Natural killer cell (primary cell): ENCODE data around the gene GID8. TPM values are rescaled to one million over a fixed set of nuclear protein-coding genes. Genes with fewer than 3 reads are reported as not detected.

Experiments used
- ATAC-seq, 3 donors: fragments of 150-1000 bp in 2 of 3; fragments of 200-7000 bp in 1 of 3; cut with Tn5 transposase; 1 replicate in 1 of 3; 2 replicates in 2 of 3; pipeline ENCODE4 v1.10.0; 2021; ENCODE audit warnings: mild to moderate bottlenecking in 2 of 3, moderate library complexity in 2 of 3
- DNase-seq, 2 donors: peaks; one replicate each; pipeline versions ENCODE4 v3.0.0 to v3.0.0-alpha.2; 2013 to 2021; ENCODE audit warnings: mixed read lengths in 1 of 2
- H3K27ac ChIP-seq: one replicate; pipeline ENCODE4 v1.5.1; 2013; ENCODE audit warnings: mild to moderate bottlenecking, low read length
- H3K27me3 ChIP-seq: one replicate; pipeline ENCODE4 v1.6.1; 2013; ENCODE audit warnings: low read length; ENCODE audit not compliant: control insufficient read depth, insufficient read depth
- H3K36me3 ChIP-seq: one replicate; pipeline ENCODE4 v1.6.1; 2013; ENCODE audit warnings: low read length; ENCODE audit not compliant: control insufficient read depth, insufficient read depth
- H3K4me1 ChIP-seq: one replicate; pipeline ENCODE4 v1.6.1; 2013; ENCODE audit warnings: low read length; ENCODE audit not compliant: control insufficient read depth, insufficient read depth
- H3K4me3 ChIP-seq: one replicate; pipeline ENCODE4 v1.5.1; 2013; ENCODE audit warnings: low read length
- H3K9me3 ChIP-seq: one replicate; pipeline ENCODE4 v1.6.1; 2013; ENCODE audit warnings: low read length; ENCODE audit not compliant: control insufficient read depth, insufficient read depth
- H3K27ac Mint-ChIP-seq, 2 donors: one replicate each; pipeline ENCODE4 v1.8.0; 2022; ENCODE audit warnings: mild to moderate bottlenecking in 2 of 2, mixed read lengths in 2 of 2, moderate library complexity in 1 of 2
- H3K27me3 Mint-ChIP-seq, 2 donors: one replicate each; pipeline ENCODE4 v1.8.0; 2022; ENCODE audit warnings: low read depth in 2 of 2, mixed read lengths in 2 of 2
- H3K36me3 Mint-ChIP-seq: one replicate; pipeline ENCODE4 v1.8.0; 2022; ENCODE audit warnings: mixed read lengths
- H3K4me1 Mint-ChIP-seq, 2 donors: one replicate each; pipeline ENCODE4 v1.8.0; 2022; ENCODE audit warnings: mixed read lengths in 2 of 2
- H3K4me3 Mint-ChIP-seq: one replicate; pipeline ENCODE4 v1.8.0; 2022; ENCODE audit warnings: mild to moderate bottlenecking, moderate library complexity, mixed read lengths
- H3K9me3 Mint-ChIP-seq, 2 donors: one replicate each; pipeline ENCODE4 v1.8.0; 2022; ENCODE audit warnings: mixed read lengths in 2 of 2
- CTCF ChIP-seq: fragments of 200-600 bp; IDR thresholded peaks from one replicate; pipeline ENCODE4 v1.8.0; 2022; ENCODE audit warnings: antibody characterized with exemption
- WGBS: methylation state at CpG from one replicate; pipeline ENCODE4 v1.1.7; 2013; ENCODE audit warnings: missing lambda C conversion rate; ENCODE audit not compliant: insufficient coverage; 5-methylcytosine and 5-hydroxymethylcytosine counted together
- intact Hi-C: fragments of 100-400 bp; cut with micrococcal nuclease; formaldehyde crosslinking; loops from one replicate; pipeline ENCODE4 v1.14.2; 2022
- total RNA-seq, 4 donors: library from RNA; stranded (reverse); fragments of 120-200 nt in 1 of 4; gene quantifications; one replicate each; pipeline versions ENCODE4 v1.2.3 to v1.2.4, GENCODE V29; 2013 to 2022

GID8 gene
- total RNA-seq, 3 donors from 2014 or later (not counting 1 experiment from before 2014, with no cell fraction given): 45.1 to 60.1 (median 53.1) TPM

- ATAC-seq (no peak), DNase-seq (peak in 1 of 2 donors; percentile 71)
- peaks cover 5 to 7% of the 10 kb centered on the region in 2 donors for H3K4me1 Mint-ChIP-seq
- 91% methylated on average over 25 of the region's 25 CpGs for WGBS
- Histone ChIP-seq H3K36me3 (peaks cover 82% of the 10 kb centered on the region), H3K27ac (no peak overlapping the region), H3K27me3 (no peaks in the 10 kb centered on the region), H3K4me3 (no peak overlapping the region), H3K9me3 (no peaks in the 10 kb centered on the region), H3K4me1 (peaks cover 9% of the 10 kb centered on the region)
- no peak for TF ChIP-seq CTCF
- no peaks in the 10 kb centered on the region for H3K9me3 Mint-ChIP-seq
- peaks cover 7% of the 10 kb centered on the region for H3K36me3 Mint-ChIP-seq
- intact Hi-C loops: no loop called here
- no peak overlapping the region for H3K4me3 Mint-ChIP-seq
- H3K27me3 Mint-ChIP-seq: no peaks in the 10 kb centered on the region
- no peak overlapping the region for H3K27ac Mint-ChIP-seq
Observed at GRCh38 chr20:62892348-62893304, 45.3 kb upstream of the GID8 start.

- no peak for TF ChIP-seq CTCF
- Histone ChIP-seq H3K27me3 (no peaks in the 10 kb centered on the region), H3K36me3 (peaks cover 71% of the 10 kb centered on the region), H3K4me1 (no peaks in the 10 kb centered on the region), H3K9me3 (no peaks in the 10 kb centered on the region), H3K4me3 (no peak overlapping the region), H3K27ac (no peak overlapping the region)
- 98% methylated on average over 14 of the region's 14 CpGs for WGBS
- Mint-ChIP-seq H3K4me3 (no peak overlapping the region), H3K9me3 (no peaks in the 10 kb centered on the region), H3K27ac (no peak overlapping the region), H3K36me3 (peaks cover 7% of the 10 kb centered on the region), H3K27me3 (no peaks in the 10 kb centered on the region), H3K4me1 (peaks cover 12 to 14% of the 10 kb centered on the region in 2 donors)
- ATAC-seq (no peak), DNase-seq (no peak)
- intact Hi-C loops: no loop called here
Observed at GRCh38 chr20:62893700-62894099, 44.2 kb upstream of the GID8 start.

- H3K27ac ChIP-seq: no peak overlapping the region
- intact Hi-C loops: no loop called here
Observed at GRCh38 chr20:62894261-62894660, 43.7 kb upstream of the GID8 start.

More at GRCh38 chr20:62894261-62894660, 43.7 kb upstream of the GID8 start:
- H3K9me3 ChIP-seq: no peaks in the 10 kb centered on the region
- H3K36me3 Mint-ChIP-seq: peaks cover 7% of the 10 kb centered on the region
- no peak for TF ChIP-seq CTCF
- no peak overlapping the region for H3K27ac Mint-ChIP-seq
- H3K27me3 ChIP-seq: no peaks in the 10 kb centered on the region
- ATAC-seq (no peak), DNase-seq (no peak)
- H3K27me3 Mint-ChIP-seq: no peaks in the 10 kb centered on the region
- WGBS: 98% methylated on average over 13 of the region's 14 CpGs
- H3K9me3 Mint-ChIP-seq: no peaks in the 10 kb centered on the region
- no peak overlapping the region for H3K4me3 Mint-ChIP-seq
- no peaks in the 10 kb centered on the region for H3K4me1 ChIP-seq
- peaks cover 66% of the 10 kb centered on the region for H3K36me3 ChIP-seq
- peaks cover 17% of the 10 kb centered on the region in 2 donors for H3K4me1 Mint-ChIP-seq
- no peak overlapping the region for H3K4me3 ChIP-seq
